Prostate gland (tissue), 2 donors: Measurements from ENCODE around the gene SELENOW. TPM values are rescaled to one million over a fixed set of nuclear protein-coding genes. Genes with fewer than 3 reads are reported as not detected.

ENCODE experiments used
- small RNA-seq, 2 donors: library from RNA; depleted of rRNA; stranded (forward); fragments of <200 nt; gene quantifications; one replicate each; pipeline ENCODE3, GENCODE V24; 2016
- total RNA-seq, 2 donors: library from RNA; depleted of rRNA; stranded (reverse); fragments of >200 nt; gene quantifications; one replicate each; pipeline ENCODE4 v1.1.0, GENCODE V29; 2016

SELENOW gene
- total RNA-seq, 2 donors from 2014 or later = 301 to 565 TPM

Small RNA genes within 50 kb of the gene (small RNA-seq; reads per million reads assigned to genes)
- 0 reads per million in 2 donors for gene AC008745.1
- 0 reads per million in 2 donors for gene SNORD23

Other genes with a start within 250 kb of the SELENOW start
- gene ZNF541, start 205.6 kb upstream of the SELENOW start, total RNA-seq = 10 to 100 TPM in 1 of 2 donors, under 1 TPM in 1; 0.23 to 13.9 TPM
- gene BICRA, start 169.6 kb upstream of the SELENOW start, total RNA-seq = 10 to 100 TPM; 19.4 to 25.3 TPM
- 10 to 100 TPM; 48.7 to 83.2 TPM for gene EHD2, start 65.3 kb upstream of the SELENOW start, total RNA-seq
- 100 to 1,000 TPM; 465 to 586 TPM for gene NOP53, start 33.2 kb upstream of the SELENOW start, total RNA-seq
- gene TPRX1, start 25.8 kb downstream of the SELENOW start, total RNA-seq = under 1 TPM in 1 of 2 donors, not detected in 1; 0.91 TPM
- gene CRX, start 43.2 kb downstream of the SELENOW start, total RNA-seq = under 1 TPM in 1 of 2 donors, not detected in 1; 0.34 TPM
- gene TPRX2, start 80.5 kb downstream of the SELENOW start, total RNA-seq = not detected
- not detected for gene SULT2A1, start 107.6 kb downstream of the SELENOW start, total RNA-seq
- not detected for gene BSPH1, start 213.5 kb downstream of the SELENOW start, total RNA-seq
- gene ELSPBP1, start 215.9 kb downstream of the SELENOW start, total RNA-seq = not detected